H1 (cell line): Measurements from ENCODE around the gene ATP5F1C. TPM values are rescaled to one million over a fixed set of nuclear protein-coding genes. Genes with fewer than 3 reads are reported as not detected.
"Not testable (repeated sequence)": the region's sequence is repeated elsewhere in the genome, so short reads cannot be mapped to it uniquely, and the experiment has no call there.

ENCODE experiments used
- CTCF ChIA-PET: fragments of 300-600 bp; sonication (Branson Sonifier 250); formaldehyde crosslinking; loops from one replicate; lab custom pipeline; 2021; ENCODE audit not compliant: partially characterized antibody; lab: Charles Lee
- POLR2A ChIA-PET: fragments of 300-600 bp; sonication (Branson Sonifier 250); formaldehyde crosslinking; loops from one replicate; lab custom pipeline; 2021; ENCODE audit warnings: inconsistent platforms; ENCODE audit not compliant: partially characterized antibody; lab: Charles Lee
- DNase-seq, 2 experiments: peaks; one replicate each; pipeline versions ENCODE4 v3.0.0 to v3.0.0-alpha.2; 2010 to 2022; ENCODE audit warnings: low spot score in 2 of 2, low read depth in 1 of 2, mixed read lengths in 1 of 2
- FAIRE-seq: peaks from 2 replicates; lab custom pipeline; 2011; peaks lifted over from hg19 to GRCh38; lab: Jason Lieb, UNC
- H2AFZ ChIP-seq: 2 replicates; pipeline ENCODE4 v1.8.1; 2012; ENCODE audit warnings: low read length, inconsistent platforms
- H2AK5ac ChIP-seq: 2 replicates; pipeline ENCODE4 v1.6.1; 2013; ENCODE audit warnings: low read depth, low read length
- H2BK120ac ChIP-seq: replicated peaks from 2 replicates; pipeline ENCODE3; 2013; ENCODE audit warnings: low read depth, low read length, inconsistent platforms
- H2BK12ac ChIP-seq: 2 replicates; pipeline ENCODE4 v1.6.1; 2013; ENCODE audit warnings: low read depth, low read length
- H2BK15ac ChIP-seq: 2 replicates; pipeline ENCODE4 v1.6.1; 2013; ENCODE audit warnings: low read length
- H2BK20ac ChIP-seq: 2 replicates; pipeline ENCODE4 v1.6.1; 2013; ENCODE audit warnings: low read length
- H2BK5ac ChIP-seq: 2 replicates; pipeline ENCODE4 v1.6.1; 2013; ENCODE audit warnings: low read depth, low read length
- H3K14ac ChIP-seq: 2 replicates; pipeline ENCODE4 v1.6.1; 2013; ENCODE audit warnings: inconsistent platforms; ENCODE audit not compliant: insufficient read length
- H3K18ac ChIP-seq: 2 replicates; pipeline ENCODE4 v1.6.1; 2013; ENCODE audit warnings: low read length; ENCODE audit errors: extremely low read depth
- H3K23ac ChIP-seq: 2 replicates; pipeline ENCODE4 v1.6.1; 2013; ENCODE audit warnings: inconsistent platforms; ENCODE audit not compliant: insufficient read length
- H3K23me2 ChIP-seq: 2 replicates; pipeline ENCODE4 v1.6.1; 2013; ENCODE audit warnings: low read depth, low read length
- H3K27ac ChIP-seq: 2 replicates; pipeline ENCODE4 v1.6.1; 2011; ENCODE audit warnings: low read depth, low read length, inconsistent platforms
- H3K27me3 ChIP-seq, 4 experiments: replicated peaks in 1 of 4; 1 replicate in 1 of 4; 2 replicates in 3 of 4; pipeline versions ENCODE4 v1.6.1 to v1.8.1; 2011 to 2013; ENCODE audit warnings: low read length in 3 of 4, mild to moderate bottlenecking in 3 of 4, inconsistent platforms in 2 of 4, mixed read lengths in 2 of 4, moderate library complexity in 1 of 4; ENCODE audit not compliant: control insufficient read depth in 3 of 4, insufficient read depth in 3 of 4; ENCODE audit errors: extremely low read depth in 1 of 4
- H3K36me3 ChIP-seq, 4 experiments: 2 replicates each; pipeline versions ENCODE4 v1.6.1 to v1.8.1; 2011 to 2013; ENCODE audit warnings: mild to moderate bottlenecking in 4 of 4, low read length in 3 of 4, moderate library complexity in 2 of 4, control low read depth in 1 of 4, inconsistent platforms in 1 of 4; ENCODE audit not compliant: insufficient read depth in 4 of 4, control insufficient read depth in 2 of 4
- H3K4ac ChIP-seq: replicated peaks from 2 replicates; pipeline ENCODE3; 2013; ENCODE audit warnings: low read length, low read depth, mixed read lengths, inconsistent platforms; ENCODE audit not compliant: insufficient read length
- H3K4me1 ChIP-seq, 4 experiments: replicated peaks in 1 of 4; 1 replicate in 1 of 4; 2 replicates in 3 of 4; pipeline versions ENCODE4 v1.6.1 to v1.8.1; 2011 to 2013; ENCODE audit warnings: low read length in 3 of 4, inconsistent platforms in 2 of 4, mixed read lengths in 1 of 4; ENCODE audit not compliant: insufficient read depth in 4 of 4, control insufficient read depth in 3 of 4
- H3K4me2 ChIP-seq, 2 experiments: 2 replicates each; pipeline versions ENCODE4 v1.6.1 to v1.8.1; 2011 to 2013; ENCODE audit warnings: low read depth in 2 of 2, low read length in 2 of 2, control low read depth in 1 of 2, inconsistent platforms in 1 of 2, mild to moderate bottlenecking in 1 of 2; ENCODE audit not compliant: insufficient read depth in 1 of 2
- H3K4me3 ChIP-seq, 4 experiments: fragments of 200-600, 300-600 bp in 1 of 4; sonication (generic), shearing (Covaris generic), sonication (Bioruptor Twin) in 1 of 4; 2 replicates each; pipeline versions ENCODE4 v1.5.1 to v1.8.1; 2011 to 2016; ENCODE audit warnings: low read length in 4 of 4, low read depth in 3 of 4, control low read depth in 2 of 4, inconsistent platforms in 2 of 4, mild to moderate bottlenecking in 2 of 4, mixed read lengths in 1 of 4, moderate library complexity in 1 of 4; ENCODE audit not compliant: insufficient read depth in 2 of 4; ENCODE audit errors: extremely low read depth in 1 of 4
- H3K56ac ChIP-seq: replicated peaks from 2 replicates; pipeline ENCODE3; 2013; ENCODE audit warnings: low read depth, mild to moderate bottlenecking, mixed read lengths, low read length, inconsistent platforms; ENCODE audit not compliant: insufficient read length
- H3K79me1 ChIP-seq: 2 replicates; pipeline ENCODE4 v1.6.1; 2013; ENCODE audit warnings: low read depth, low read length, control low read depth
- H3K79me2 ChIP-seq, 2 experiments: 2 replicates each; pipeline versions ENCODE4 v1.6.1 to v1.8.1; 2012 to 2013; ENCODE audit warnings: low read length in 2 of 2, mild to moderate bottlenecking in 2 of 2, inconsistent platforms in 1 of 2; ENCODE audit not compliant: insufficient read depth in 2 of 2, control insufficient read depth in 1 of 2
- H3K9ac ChIP-seq, 4 experiments: replicated peaks in 1 of 4; 1 replicate in 1 of 4; 2 replicates in 3 of 4; pipeline versions ENCODE4 v1.6.1 to v1.8.1; 2011 to 2013; ENCODE audit warnings: low read depth in 3 of 4, low read length in 3 of 4, control low read depth in 2 of 4, mild to moderate bottlenecking in 2 of 4, moderate library complexity in 2 of 4, inconsistent platforms in 1 of 4; ENCODE audit errors: extremely low read depth in 1 of 4
- H3K9me3 ChIP-seq, 2 experiments: 2 replicates each; pipeline versions ENCODE4 v1.6.1 to v1.8.1; 2012 to 2013; ENCODE audit warnings: mild to moderate bottlenecking in 2 of 2, moderate library complexity in 2 of 2, control low read depth in 1 of 2, inconsistent platforms in 1 of 2, low read depth in 1 of 2, low read length in 1 of 2, mixed read lengths in 1 of 2; ENCODE audit not compliant: insufficient read depth in 2 of 2
- H4K20me1 ChIP-seq, 2 experiments: replicated peaks in 1 of 2; 2 replicates each; pipeline versions ENCODE3 to v1.8.1; 2011 to 2013; ENCODE audit warnings: inconsistent platforms in 2 of 2, low read length in 2 of 2, mild to moderate bottlenecking in 1 of 2; ENCODE audit not compliant: insufficient read depth in 2 of 2, control insufficient read depth in 1 of 2
- H4K5ac ChIP-seq: 2 replicates; pipeline ENCODE4 v1.6.1; 2013; ENCODE audit warnings: low read length, low read depth, mixed read lengths, inconsistent platforms; ENCODE audit not compliant: insufficient read length
- H4K8ac ChIP-seq: 2 replicates; pipeline ENCODE4 v1.8.0; 2013; ENCODE audit warnings: mild to moderate bottlenecking, moderate library complexity, low read length, inconsistent platforms; ENCODE audit not compliant: insufficient read depth; ENCODE audit errors: extremely low read depth
- H4K91ac ChIP-seq: replicated peaks from 2 replicates; pipeline ENCODE3; 2013; ENCODE audit warnings: low read length, mixed read lengths, inconsistent platforms; ENCODE audit not compliant: insufficient read length
- WGBS, 2 experiments: shearing (Covaris generic) in 1 of 2; methylation state at CpG; one replicate each; pipeline versions ENCODE4 v1.1.6 to v1.1.7; 2013 to 2015; ENCODE audit warnings: low lambda C conversion rate in 2 of 2, mixed read lengths in 2 of 2, inconsistent platforms in 1 of 2, low coverage in 1 of 2, missing lambda C conversion rate in 1 of 2; ENCODE audit not compliant: insufficient replicate concordance in 2 of 2, insufficient coverage in 1 of 2, insufficient read length in 1 of 2; ENCODE audit errors: extremely low coverage in 1 of 2, missing lambda C conversion rate in 1 of 2; 5-methylcytosine and 5-hydroxymethylcytosine counted together
- polyA plus RNA-seq, 7 experiments: library from polyadenylated mRNA; depleted of rRNA in 3 of 7; stranded (reverse) in 5 of 7; unstranded in 2 of 7; fragments of >200 nt in 5 of 7; fragments of 200-250 nt in 2 of 7; gene quantifications; 1 replicate in 5 of 7; 2 replicates in 1 of 7; 4 replicates in 1 of 7; pipeline versions ENCODE4 v1.2.1 to v1.2.3, GENCODE V29; 2011 to 2013; ENCODE audit warnings: missing spikeins in 2 of 7, mixed read lengths in 2 of 7
- total RNA-seq: library from RNA; stranded (reverse); fragmentation: NEBNext Ultra II Directional; extraction: Animal tissue kit (Norgen Biotek cat#: 25700); gene quantifications from 2 replicates; pipeline ENCODE4 v1.2.1, GENCODE V29; 2021

ATP5F1C gene
- total and polyA plus RNA-seq, 2 of the 8 experiments (the other 6 are each of a cell fraction or from before 2014, with no cell fraction given), result 221 to 265 TPM

GRCh38 chr10:7782194-7782593 lies 5.8 kb upstream of the ATP5F1C start:
- H3K18ac ChIP-seq, H2AFZ ChIP-seq, H3K56ac ChIP-seq, H2BK15ac ChIP-seq, H2BK20ac ChIP-seq, H2BK5ac ChIP-seq, H2BK12ac ChIP-seq, H2BK120ac ChIP-seq, H3K27ac ChIP-seq, H3K4me1 ChIP-seq, H3K27me3 ChIP-seq, H3K4me3 ChIP-seq, H2AK5ac ChIP-seq, H3K9me3 ChIP-seq, H4K8ac ChIP-seq, H3K9ac ChIP-seq, CTCF ChIA-PET, H4K5ac ChIP-seq, POLR2A ChIA-PET, H3K23me2 ChIP-seq, H3K4ac ChIP-seq, H3K79me1 ChIP-seq, H4K20me1 ChIP-seq, H3K14ac ChIP-seq, DNase-seq, FAIRE-seq, H4K91ac ChIP-seq, H3K23ac ChIP-seq, H3K4me2 ChIP-seq: not testable (repeated sequence)
- Histone ChIP-seq H3K79me2 (peaks cover 10 to 56% of the 10 kb centered on the region in 2 experiments), H3K36me3 (peaks cover 5 to 32% (median 15%) of the 10 kb centered on the region in 4 experiments)
- WGBS, 2 experiments, result 88% methylated on average over 5 of the region's 6 CpGs; no CpG with 5 or more reads in 1 of the 2 experiments
